CD4-positive, alpha-beta T cell treated with Interleukin-17A for 1 hour (primary cell): ENCODE data around the gene PIK3R4.

ENCODE experiments used
- DNase-seq: peaks from one replicate; pipeline ENCODE4 v3.0.0-alpha.2; 2020

The PIK3R4 gene

GRCh38 chr3:130739848-130740247 is 6.8 kb downstream of the PIK3R4 start:
- no peak for DNase-seq

- DNase-seq: no peak
Measured at GRCh38 chr3:130738241-130738640, 8.4 kb downstream of the PIK3R4 start.

DNA sequence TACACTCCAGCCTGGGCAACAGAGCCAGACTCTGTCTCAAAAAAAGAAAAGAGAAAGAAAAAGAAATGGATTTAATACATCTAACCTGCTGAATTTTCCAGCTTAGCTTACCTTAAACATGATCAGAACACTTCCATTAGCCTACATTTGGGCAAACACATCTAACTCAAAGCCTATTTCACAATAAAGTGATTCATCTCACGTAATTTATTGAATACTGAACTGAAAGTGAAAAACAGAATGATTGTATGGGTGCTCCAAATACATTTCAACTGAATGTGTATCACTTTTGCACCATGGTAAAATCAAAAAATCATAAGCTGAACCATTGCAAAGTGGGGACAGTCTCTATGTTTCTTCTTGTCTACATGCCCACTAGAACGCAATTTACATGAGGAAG is 9.0 kb downstream of the PIK3R4 start:
- DNase-seq: no peak

DNA sequence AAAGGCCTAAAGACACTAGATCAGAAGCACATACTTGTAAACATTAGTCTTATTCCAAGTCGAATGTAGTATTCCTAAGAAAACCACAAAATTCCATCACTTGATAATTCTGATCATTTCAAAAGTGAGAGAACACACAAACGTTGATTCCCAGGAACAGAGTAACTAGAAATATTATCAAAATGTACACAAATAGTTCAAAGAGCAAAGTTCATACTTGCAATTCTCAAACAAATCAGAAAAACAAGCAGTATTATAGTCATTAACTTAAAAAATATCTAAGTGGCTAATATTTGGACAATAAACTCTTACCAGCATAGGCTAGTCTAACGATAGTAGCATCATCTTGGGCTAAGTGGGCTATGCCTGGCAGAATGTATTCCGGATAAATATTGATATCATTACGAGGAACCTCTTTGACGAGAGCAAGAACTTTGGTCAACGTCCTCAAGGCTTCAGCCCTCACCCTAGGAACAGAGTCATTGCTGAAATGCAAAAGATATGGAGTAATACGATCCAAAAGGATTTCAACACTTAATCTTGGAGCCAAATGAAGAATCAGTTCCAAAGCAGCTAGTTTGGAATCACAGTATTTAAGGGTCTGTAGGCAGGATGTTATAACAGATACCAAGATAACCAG is 13.3 kb downstream of the PIK3R4 start:
- DNase-seq: no peak

DNA sequence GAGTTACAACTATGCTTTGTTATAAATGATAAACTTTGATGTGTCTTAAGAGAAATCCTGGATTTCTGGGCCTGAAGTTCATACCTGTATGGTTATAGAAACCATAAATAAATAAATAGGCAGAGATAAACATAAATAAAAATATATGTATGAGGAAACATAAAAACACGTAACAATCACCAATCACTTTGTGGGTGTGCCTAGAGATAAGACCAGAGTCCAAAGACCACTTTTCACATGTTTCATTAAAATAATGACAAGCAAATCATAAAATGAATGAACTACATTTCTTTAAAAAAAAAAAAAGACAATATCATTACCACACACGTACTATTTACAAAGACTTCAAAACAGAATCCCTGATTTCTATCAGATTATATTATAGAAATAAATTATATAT is 14.1 kb downstream of the PIK3R4 start:
- DNase-seq: no peak

- no peak for DNase-seq
Measured at GRCh38 chr3:130731817-130732216, 14.8 kb downstream of the PIK3R4 start.

- no peak for DNase-seq
Measured at GRCh38 chr3:130729154-130729553, 17.5 kb downstream of the PIK3R4 start.

DNA sequence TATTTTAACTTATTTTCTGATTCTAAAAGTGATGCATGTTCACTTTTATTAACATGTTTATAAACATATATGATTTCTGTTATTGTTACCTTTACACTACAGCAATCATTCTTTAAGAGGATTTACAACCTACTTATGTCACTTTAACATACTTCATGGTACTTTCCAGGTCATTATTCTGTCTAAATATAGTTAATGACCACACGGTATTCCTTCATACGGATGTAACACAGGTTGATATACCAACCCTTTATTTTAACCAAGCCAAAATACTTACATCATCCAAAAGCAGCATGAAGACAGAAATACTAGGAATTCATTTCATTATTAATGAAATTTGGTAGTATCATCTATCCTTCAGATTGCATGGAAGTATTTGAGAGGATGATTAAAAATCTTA is 18.6 kb downstream of the PIK3R4 start:
- DNase-seq: no peak

DNA sequence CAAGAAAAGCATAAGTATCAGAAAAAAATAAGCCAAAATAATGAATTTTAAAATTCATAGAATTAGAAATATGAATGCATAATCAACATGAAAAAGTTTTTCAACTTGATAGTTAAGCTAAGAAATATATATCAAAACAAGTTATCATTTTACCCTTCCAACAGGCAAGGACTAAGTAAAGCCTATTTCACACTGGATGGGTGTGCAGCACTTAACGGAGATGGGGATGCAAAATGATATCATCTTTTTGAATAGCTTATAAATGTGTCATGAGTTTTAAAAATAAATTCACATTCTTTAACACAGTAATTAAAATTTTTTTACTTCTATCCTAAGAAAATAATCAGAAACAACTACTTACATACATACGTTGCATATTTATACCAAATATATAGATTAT is 20.9 kb downstream of the PIK3R4 start:
- no peak for DNase-seq

DNA sequence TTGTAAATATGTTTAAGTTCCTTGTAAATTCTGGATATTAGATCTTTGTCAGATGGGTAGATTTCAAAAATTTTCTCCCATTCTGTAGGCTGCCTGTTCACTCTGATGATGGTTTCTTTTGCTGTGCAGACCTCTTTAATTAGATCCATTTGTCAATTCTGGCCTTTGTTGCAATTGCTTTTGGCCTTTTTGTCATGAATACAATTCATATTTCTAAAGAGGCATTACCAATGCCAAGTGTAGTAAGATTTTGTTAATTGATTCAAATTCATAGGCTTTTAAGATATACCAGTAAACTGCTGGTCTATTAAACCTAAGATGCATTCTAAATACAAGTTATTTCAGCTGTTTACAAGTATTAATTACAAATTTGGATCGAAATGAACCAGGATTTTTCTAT is 31.0 kb downstream of the PIK3R4 start:
- DNase-seq: no peak

- DNase-seq: no peak
Measured at GRCh38 chr3:130712718-130713423, 33.8 kb downstream of the PIK3R4 start.

GRCh38 chr3:130711565-130712324 is 34.9 kb downstream of the PIK3R4 start:
- no peak for DNase-seq

- DNase-seq: no peak
Measured at GRCh38 chr3:130709671-130710070, 37.0 kb downstream of the PIK3R4 start.

DNA sequence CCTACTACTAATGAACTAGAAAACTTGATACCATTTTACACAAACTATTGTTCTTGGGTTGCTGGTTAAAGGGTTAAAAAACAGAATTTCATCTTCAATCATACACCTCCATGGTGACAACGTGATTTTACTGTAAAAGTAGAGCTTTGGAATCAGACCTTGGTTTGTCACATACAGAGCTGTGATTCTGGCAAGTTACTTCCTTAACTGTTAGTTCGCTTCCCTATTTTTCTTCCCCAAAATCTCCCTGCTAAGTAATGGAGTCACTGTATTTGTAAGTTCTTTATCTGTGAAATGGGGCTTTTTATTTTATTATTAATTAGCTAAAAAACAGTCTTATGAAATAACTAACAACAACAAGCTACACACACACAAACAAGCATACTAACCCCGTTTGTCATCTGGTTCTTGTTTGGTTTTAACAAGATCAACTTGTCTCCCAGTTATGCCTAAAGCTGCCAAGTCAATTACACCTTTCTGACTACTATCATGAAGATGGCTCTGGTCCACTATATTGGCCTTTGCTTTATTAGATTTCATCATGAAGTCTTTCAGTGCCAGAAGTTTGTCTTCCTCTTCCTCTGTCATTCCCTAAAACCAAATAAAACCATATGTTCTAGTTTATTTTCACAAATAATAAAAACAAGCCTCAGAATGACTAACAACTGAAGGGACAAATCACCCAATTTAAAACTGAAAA is 38.6 kb downstream of the PIK3R4 start:
- no peak for DNase-seq

GRCh38 chr3:130705501-130705900 is 41.1 kb downstream of the PIK3R4 start:
- no peak for DNase-seq

DNA sequence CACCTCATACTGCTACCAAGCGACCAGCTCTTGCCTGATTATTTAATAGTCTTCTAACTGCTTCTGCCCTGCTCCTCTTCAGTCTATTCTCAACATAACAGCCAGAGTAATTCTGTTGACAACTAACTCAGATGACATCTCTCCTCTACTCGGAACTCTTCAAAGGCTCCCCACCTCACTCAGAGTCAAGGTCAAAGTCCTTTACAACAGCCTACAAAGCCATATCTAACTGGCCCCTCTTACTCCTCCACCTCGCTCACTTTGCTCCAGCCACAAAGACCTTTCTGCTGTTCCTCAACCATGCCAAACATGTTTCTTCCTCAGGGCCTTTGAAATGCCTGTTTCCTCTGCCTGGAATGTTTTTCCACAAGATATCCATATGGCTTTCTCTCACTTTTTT is 43.6 kb downstream of the PIK3R4 start:
- DNase-seq: no peak

DNA sequence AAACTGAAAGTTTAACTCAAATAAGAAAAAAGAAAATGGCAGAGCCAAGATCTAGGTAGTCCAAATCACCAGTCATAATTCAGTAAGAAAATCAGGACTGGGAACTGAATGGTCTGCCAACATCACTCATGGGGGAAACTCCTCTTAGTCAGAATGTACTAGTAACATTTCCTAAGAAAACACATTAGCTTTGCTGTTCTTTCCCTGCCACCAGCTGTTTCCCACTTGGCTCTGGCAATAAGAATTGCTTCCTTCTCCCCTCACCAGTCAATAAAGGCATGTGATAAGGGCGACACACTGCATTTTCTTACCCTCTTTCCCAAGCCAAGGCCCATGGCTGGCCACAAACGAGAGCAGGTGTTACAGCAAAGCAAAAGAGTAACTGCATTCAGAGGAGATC is 46.1 kb downstream of the PIK3R4 start:
- no peak for DNase-seq

GRCh38 chr3:130699765-130700164 is 46.9 kb downstream of the PIK3R4 start:
- DNase-seq: peak; percentile 48

DNA sequence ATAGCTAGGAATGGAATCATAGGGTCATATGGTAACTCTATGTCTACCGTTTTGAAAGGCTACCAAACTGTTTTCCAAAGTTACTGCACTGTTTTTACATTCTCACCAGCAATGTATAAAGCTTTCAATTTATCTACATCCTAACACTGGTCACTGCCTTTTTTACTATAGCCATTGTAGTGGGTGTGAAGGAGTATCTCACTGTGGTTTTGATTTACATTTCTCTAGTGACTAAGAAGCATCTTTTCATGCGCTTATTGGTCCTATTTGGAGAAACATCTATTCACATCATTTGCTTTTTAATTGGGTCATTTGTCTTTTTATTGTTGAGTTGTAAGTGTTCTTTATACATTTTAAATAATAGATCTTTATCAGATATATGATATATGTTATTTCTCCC is 53.3 kb downstream of the PIK3R4 start:
- DNase-seq: no peak

DNA sequence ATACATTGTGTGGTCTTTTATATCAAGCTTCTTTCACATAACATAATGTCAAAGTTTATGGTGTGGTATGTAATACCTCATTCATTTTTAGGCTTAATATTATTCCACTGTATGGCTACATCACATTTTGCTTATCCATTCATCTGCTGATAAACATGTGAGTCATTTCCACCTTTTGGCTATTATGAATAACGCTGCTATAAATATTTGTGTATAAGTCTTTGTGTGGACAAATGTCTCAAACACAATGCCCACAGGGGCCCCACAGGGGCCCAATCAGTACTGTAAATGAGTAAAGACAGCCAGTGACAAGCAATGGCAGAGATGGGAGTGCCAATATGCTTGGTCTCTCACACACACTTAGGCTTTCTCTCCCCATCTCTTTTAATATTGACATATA is 54.2 kb downstream of the PIK3R4 start:
- DNase-seq: no peak

DNA sequence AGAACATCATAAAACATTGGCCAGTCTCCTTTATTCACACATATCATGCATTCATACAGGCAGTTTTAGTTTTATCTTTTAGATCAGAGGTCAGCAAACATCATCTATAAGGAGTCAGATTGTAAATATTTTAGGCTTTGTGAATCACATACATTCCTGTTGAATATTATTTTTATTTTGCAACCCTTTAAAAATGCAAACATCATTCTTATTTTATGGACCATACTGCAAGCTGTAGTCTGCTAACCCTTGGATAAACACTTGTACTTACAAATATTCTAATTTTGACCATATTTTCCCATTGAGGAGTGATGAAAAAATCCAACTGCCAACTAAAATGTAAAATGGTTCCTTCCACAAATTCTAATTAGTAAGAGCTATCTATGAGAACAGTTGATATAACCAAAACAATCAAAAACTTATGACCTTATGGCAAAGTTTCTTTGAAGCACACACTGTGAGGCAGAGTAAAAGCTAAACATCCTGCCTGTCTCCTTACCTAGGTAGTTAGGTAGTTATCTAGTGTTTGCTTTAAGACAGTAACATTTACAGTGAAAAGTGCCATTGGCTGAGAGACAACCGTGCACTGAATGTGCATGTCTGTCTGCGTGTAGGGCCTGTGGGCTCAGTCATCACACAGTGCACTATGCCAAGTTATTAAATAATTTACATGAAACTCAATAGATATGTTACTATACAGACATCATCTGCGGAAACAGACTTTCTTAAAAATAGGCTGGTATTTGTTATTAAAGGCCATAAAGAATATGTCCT is 57.7 kb downstream of the PIK3R4 start:
- DNase-seq: no peak

GRCh38 chr3:130688015-130688688 is 58.5 kb downstream of the PIK3R4 start:
- no peak for DNase-seq
